Erythroblast (primary cell): ENCODE results near the gene JMJD6.

Experiments
- GATA1 ChIP-seq: IDR thresholded peaks from 2 replicates; pipeline ENCODE4 v1.6.1; 2011; ENCODE audit warnings: low read depth, mild to moderate bottlenecking, control low read depth, low read length, moderate library complexity
- POLR2A ChIP-seq: IDR thresholded peaks from 2 replicates; pipeline ENCODE4 v1.6.1; 2011; ENCODE audit warnings: mild to moderate bottlenecking, low read length

DNA sequence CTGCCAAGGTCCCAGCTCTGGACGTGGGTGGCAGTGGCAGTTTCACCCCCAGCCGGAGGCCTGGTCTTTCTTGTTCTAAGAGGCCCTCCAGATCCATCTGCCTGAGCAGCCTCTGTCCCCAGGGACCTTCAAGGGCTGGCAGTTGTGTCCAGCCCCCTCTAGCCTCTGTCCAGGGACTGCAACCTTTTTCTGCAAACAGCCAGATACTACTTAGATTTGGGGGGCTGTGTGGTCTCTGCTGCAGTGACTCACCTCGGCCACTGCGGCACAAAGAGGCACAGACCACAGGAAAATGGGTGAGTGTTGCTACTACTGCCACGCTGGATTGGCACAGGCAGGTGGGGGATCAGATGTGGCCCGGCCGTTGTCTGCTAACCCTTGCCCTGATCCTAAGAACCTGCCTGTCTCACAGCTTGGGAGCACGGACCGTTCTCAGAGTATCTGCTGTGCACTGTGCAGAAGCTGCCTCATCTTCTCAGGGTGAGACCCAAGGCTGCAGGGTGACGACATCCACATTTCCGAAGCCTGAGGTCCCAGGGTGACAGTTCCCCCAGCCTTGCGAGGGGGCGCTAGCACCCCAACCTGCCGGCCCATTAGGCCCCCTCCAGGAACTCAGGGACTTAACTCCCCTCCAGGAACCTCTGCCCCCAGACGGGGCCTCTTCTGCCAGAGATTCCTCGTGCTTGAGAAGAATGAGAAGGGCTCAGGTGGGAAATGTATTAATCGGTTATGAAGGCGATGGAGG, 43.2 kb downstream of the JMJD6 start:
- no peak for TF ChIP-seq POLR2A
- TF ChIP-seq GATA1 = no peak
